RPMI7951 (cell line): ENCODE measurements around the gene PRRG4. TPM values are rescaled to one million over a fixed set of nuclear protein-coding genes. Genes with fewer than 3 reads are reported as not detected.

Experiments used
- total RNA-seq: library from RNA; depleted of rRNA; stranded (reverse); fragments of >200 nt; shearing (Covaris generic); gene quantifications from 2 replicates; pipeline ENCODE4 v1.2.3, GENCODE V29; 2014; rRNA removed

The PRRG4 gene
- total RNA-seq, 1 experiment from 2014 or later: 0.24 TPM

Other genes starting within 250 kb of the PRRG4 start
- gene EIF3M, start 246.1 kb upstream of the PRRG4 start, total RNA-seq: 673 and 742 TPM in 2 replicates
- gene CCDC73, start 35.3 kb upstream of the PRRG4 start, total RNA-seq: 0.10 TPM in 1 of 2 replicates, not detected in the other
- 19.2 and 21.4 TPM in 2 replicates for gene QSER1, start 62.9 kb downstream of the PRRG4 start, total RNA-seq
- 14.7 TPM in 2 replicates for gene DEPDC7, start 186.0 kb downstream of the PRRG4 start, total RNA-seq
- gene TCP11L1, start 209.6 kb downstream of the PRRG4 start, total RNA-seq: 12.4 and 18.5 TPM in 2 replicates